Suprapubic skin (tissue), 3 donors: ENCODE data around the gene IL17A.

Experiments used
- POLR2A ChIP-seq, 2 donors: fragments of 450-650 bp; IDR thresholded peaks; one replicate each; pipeline ENCODE4 v1.6.1; 2017; ENCODE audit warnings: antibody characterized with exemption in 2 of 2, mild to moderate bottlenecking in 2 of 2, moderate library complexity in 2 of 2
- TF ChIP-seq, protein P1 (sequence below), 2 donors: fragments of 200-600 bp in 1 of 2; fragments of 450-650 bp in 1 of 2; sonication (generic) in 1 of 2; IDR thresholded peaks; one replicate each; pipeline ENCODE4 v1.5.1; 2016 to 2019; ENCODE audit warnings: antibody characterized with exemption in 2 of 2, mild to moderate bottlenecking in 1 of 2, moderate library complexity in 1 of 2

DNA sequence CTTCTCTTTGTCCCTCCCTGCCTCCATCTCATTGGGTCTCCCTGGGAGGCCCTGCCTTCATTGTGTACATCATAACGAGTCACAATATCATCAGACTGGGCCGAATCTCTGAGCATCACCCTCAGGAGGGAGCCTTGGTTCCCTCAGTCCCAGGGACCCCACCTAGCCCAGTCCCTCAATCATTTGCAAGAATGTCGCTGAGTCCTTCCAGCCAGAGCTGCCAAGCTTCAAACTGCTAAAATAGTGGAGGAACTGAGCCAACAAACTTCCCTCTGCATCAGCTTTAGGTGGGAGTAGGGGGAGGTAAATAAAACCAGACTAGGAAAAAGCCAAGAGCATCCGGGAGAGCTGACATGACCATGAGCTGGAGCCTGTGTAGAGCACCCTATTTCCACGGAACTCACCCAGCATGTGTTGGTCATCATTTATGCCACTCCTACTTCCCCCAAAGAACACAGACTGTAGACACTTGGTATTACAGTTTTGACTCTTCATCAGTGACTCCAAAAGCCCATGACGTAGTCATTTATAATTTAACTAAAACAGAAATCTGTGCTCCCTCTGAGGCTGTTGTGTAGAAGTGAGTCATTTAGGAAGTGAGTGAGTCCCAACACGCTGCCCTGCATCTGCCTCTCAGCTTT is 28.8 kb upstream of the IL17A start:
- TF ChIP-seq, protein P1, sequence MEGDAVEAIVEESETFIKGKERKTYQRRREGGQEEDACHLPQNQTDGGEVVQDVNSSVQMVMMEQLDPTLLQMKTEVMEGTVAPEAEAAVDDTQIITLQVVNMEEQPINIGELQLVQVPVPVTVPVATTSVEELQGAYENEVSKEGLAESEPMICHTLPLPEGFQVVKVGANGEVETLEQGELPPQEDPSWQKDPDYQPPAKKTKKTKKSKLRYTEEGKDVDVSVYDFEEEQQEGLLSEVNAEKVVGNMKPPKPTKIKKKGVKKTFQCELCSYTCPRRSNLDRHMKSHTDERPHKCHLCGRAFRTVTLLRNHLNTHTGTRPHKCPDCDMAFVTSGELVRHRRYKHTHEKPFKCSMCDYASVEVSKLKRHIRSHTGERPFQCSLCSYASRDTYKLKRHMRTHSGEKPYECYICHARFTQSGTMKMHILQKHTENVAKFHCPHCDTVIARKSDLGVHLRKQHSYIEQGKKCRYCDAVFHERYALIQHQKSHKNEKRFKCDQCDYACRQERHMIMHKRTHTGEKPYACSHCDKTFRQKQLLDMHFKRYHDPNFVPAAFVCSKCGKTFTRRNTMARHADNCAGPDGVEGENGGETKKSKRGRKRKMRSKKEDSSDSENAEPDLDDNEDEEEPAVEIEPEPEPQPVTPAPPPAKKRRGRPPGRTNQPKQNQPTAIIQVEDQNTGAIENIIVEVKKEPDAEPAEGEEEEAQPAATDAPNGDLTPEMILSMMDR (IDR thresholded peaks at IDR 0.05) = no peak
- TF ChIP-seq POLR2A (IDR thresholded peaks at IDR 0.05) = no peak
